ENCODE data around the gene PTPRN2.

GRCh38 chr7:157625973-157626742 is 961.5 kb downstream of the PTPRN2 start:
- TF ChIP-seq CTCF (IDR thresholded peaks at IDR 0.05), result no peak
- TF ChIP-seq POLR2AphosphoS5 (IDR thresholded peaks at IDR 0.05), result no peak
- no peak for TF ChIP-seq POLR2A (IDR thresholded peaks at IDR 0.05)
